GM19397 (cell line): ENCODE measurements around the gene UBL4A.

Experiments
- ATAC-seq: cut with Tn5 transposase; IDR thresholded peaks from one replicate; pipeline ENCODE4 v1.9.1; 2021; ENCODE audit warnings: mild to moderate bottlenecking, moderate library complexity; ENCODE audit not compliant: unreplicated experiment

UBL4A gene

GRCh38 chrX:154440623-154441357 lies 45.6 kb downstream of the UBL4A start:
- ATAC-seq: no peak

GRCh38 chrX:154439841-154440240 lies 46.6 kb downstream of the UBL4A start:
- no peak for ATAC-seq

GRCh38 chrX:154437971-154438893 lies 48.2 kb downstream of the UBL4A start:
- ATAC-seq: no peak

GRCh38 chrX:154436983-154437752 lies 49.2 kb downstream of the UBL4A start, which contains the start of gene GDI1:
GDI1 (plus strand) TSS chrX:154437154; CDS start chrX:154437255, 101 bp downstream.
- no peak for ATAC-seq

- no peak for ATAC-seq
These were observed 49.9 kb downstream of the UBL4A start for GRCh38 chrX:154436374-154436982.

GRCh38 chrX:154435171-154435733 lies 51.2 kb downstream of the UBL4A start:
- no peak for ATAC-seq

- no peak for ATAC-seq
These were observed 51.8 kb downstream of the UBL4A start for GRCh38 chrX:154434394-154435168.
